Psoas muscle (tissue), 8 donors: ENCODE data around the gene AP2B1. TPM values are rescaled to one million over a fixed set of nuclear protein-coding genes. Genes with fewer than 3 reads are reported as not detected.

Experiments used
- ATAC-seq, 4 donors: fragments of 200-7000 bp; cut with Tn5 transposase; one replicate each; pipeline ENCODE4 v1.9.1; 2020; ENCODE audit warnings: moderate library complexity in 3 of 4, mild to moderate bottlenecking in 2 of 4
- DNase-seq, 2 donors: peaks; one replicate each; pipeline ENCODE4 v3.0.0-alpha.2; 2020
- H3K27ac ChIP-seq: fragments of 200-600 bp; one replicate; pipeline ENCODE4 v1.8.0; 2022
- H3K27me3 ChIP-seq, 3 donors: fragments of 200-600 bp in 1 of 3; one replicate each; pipeline versions ENCODE4 v1.6.1 to v1.8.0; 2013 to 2022; ENCODE audit warnings: low read length in 2 of 3, mild to moderate bottlenecking in 2 of 3, moderate library complexity in 1 of 3; ENCODE audit not compliant: insufficient read depth in 3 of 3
- H3K36me3 ChIP-seq, 2 donors: fragments of 200-600 bp in 1 of 2; one replicate each; pipeline versions ENCODE4 v1.6.1 to v1.8.0; 2013 to 2022; ENCODE audit warnings: low read depth in 1 of 2, mild to moderate bottlenecking in 1 of 2, moderate library complexity in 1 of 2; ENCODE audit not compliant: insufficient read depth in 1 of 2
- H3K4me1 ChIP-seq: fragments of 200-600 bp; one replicate; pipeline ENCODE4 v1.8.0; 2022
- H3K4me3 ChIP-seq: fragments of 200-600 bp; one replicate; pipeline ENCODE4 v1.8.0; 2022; ENCODE audit warnings: mild to moderate bottlenecking
- H3K9me3 ChIP-seq: fragments of 200-600 bp; one replicate; pipeline ENCODE4 v1.8.0; 2022
- WGBS, 3 donors: extraction: QIAGEN DNeasy Blood & Tissue Kit; methylation state at CpG; one replicate each; pipeline versions ENCODE4 v1.1.6 to v1.1.7; 2013; 5-methylcytosine and 5-hydroxymethylcytosine counted together
- intact Hi-C, 2 donors: fragments of 100-400 bp; cut with DNase I; formaldehyde crosslinking; loops; one replicate each; pipeline versions ENCODE4 v1.11.0 to v1.14.2; 2022
- polyA plus RNA-seq, 3 donors: library from polyadenylated mRNA; stranded (reverse); fragments of 200-250 nt; gene quantifications; one replicate each; pipeline ENCODE4 v1.2.3, GENCODE V29; 2013
- total RNA-seq, 4 donors: library from RNA; stranded (reverse); fragmentation: NEBNext Ultra II Directional in 2 of 4; extraction: Animal tissue kit (Norgen Biotek cat#: 25700) in 2 of 4; gene quantifications; one replicate each; pipeline versions ENCODE4 v1.2.1 to v1.2.4, GENCODE V29; 2021 to 2023
- TF ChIP-seq, protein P1 (sequence below): fragments of 200-600 bp; IDR thresholded peaks from one replicate; pipeline ENCODE4 v1.8.0; 2022; ENCODE audit warnings: antibody characterized with exemption
- donor health status: healthy with polysubstance abuse.
- donor health status: DM: no; HTN: no; CAD: no; lungs with moderate emphysema.
- donor health status: Bipolar disorder and iron deficiency.
- donor health status: healthy.
- donor health status: DM: yes; HTN: yes; CAD: no.
- donor health status: DM: no; HTN: no; CAD: no.
- donor health status: DM: no; HTN: no; CAD: no.
- donor health status: DM: yes; HTN: yes; CAD: no.

Gene AP2B1
- total and polyA plus RNA-seq, 7 donors = 20.0 to 92.4 (median 63.2) TPM

DNA sequence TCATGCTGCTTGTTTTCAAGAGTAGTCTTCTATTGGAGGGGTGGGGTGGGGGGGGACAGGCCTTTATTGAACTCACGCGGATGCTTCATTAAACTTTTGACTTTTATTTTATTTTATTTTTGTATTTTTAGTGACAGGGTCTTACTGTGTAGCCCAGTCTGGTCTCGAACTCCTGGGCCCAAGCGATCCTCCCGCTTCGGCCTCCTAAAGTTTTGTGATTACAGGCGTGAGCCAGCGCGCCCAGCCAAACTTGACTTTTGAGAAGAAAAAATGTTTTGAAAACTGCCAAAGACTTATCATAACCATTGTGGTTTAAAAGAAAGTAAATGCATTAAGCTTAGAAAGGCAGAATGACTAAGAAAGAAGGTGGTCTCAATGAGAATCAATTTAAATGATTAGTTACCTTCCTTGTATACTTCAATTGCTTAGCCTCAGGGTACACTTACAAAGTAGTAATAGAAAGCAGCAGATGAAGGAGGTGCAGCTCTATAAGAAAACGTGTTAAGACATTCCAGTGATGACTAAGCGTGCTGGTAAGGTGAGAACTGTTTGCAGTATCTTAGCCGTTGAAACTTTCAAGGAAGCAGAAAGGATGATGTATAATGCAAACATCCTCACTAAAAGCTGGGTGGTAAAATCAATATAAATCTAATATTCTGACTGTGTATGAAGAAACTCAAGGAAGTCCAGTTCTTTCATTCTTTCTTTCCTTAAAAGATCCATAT is 1.2 kb downstream of the AP2B1 start:
- Histone ChIP-seq H3K9me3 (no peaks in the 10 kb centered on the region), H3K27me3 (no peaks in the 10 kb centered on the region), H3K27ac (peak overlapping the region; percentile 93), H3K4me1 (peaks cover 16% of the 10 kb centered on the region), H3K36me3 (no peaks in the 10 kb centered on the region), H3K4me3 (peak overlapping the region; percentile 74)
- 68 to 72% (median 71%) methylated on average over 12 of the region's 12 CpGs for WGBS, 3 donors
- TF ChIP-seq, protein P1, sequence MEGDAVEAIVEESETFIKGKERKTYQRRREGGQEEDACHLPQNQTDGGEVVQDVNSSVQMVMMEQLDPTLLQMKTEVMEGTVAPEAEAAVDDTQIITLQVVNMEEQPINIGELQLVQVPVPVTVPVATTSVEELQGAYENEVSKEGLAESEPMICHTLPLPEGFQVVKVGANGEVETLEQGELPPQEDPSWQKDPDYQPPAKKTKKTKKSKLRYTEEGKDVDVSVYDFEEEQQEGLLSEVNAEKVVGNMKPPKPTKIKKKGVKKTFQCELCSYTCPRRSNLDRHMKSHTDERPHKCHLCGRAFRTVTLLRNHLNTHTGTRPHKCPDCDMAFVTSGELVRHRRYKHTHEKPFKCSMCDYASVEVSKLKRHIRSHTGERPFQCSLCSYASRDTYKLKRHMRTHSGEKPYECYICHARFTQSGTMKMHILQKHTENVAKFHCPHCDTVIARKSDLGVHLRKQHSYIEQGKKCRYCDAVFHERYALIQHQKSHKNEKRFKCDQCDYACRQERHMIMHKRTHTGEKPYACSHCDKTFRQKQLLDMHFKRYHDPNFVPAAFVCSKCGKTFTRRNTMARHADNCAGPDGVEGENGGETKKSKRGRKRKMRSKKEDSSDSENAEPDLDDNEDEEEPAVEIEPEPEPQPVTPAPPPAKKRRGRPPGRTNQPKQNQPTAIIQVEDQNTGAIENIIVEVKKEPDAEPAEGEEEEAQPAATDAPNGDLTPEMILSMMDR = no peak
- ATAC-seq = peak in 3 of 4 donors; percentile 43 to 53 (median 51)
- DNase-seq = no peak
- intact Hi-C loops = loop anchor here in 1 of 2 donors (5.0 kb wide), 1 partner anchor 224 kb away; no protein-coding TSS in a partner anchor

DNA sequence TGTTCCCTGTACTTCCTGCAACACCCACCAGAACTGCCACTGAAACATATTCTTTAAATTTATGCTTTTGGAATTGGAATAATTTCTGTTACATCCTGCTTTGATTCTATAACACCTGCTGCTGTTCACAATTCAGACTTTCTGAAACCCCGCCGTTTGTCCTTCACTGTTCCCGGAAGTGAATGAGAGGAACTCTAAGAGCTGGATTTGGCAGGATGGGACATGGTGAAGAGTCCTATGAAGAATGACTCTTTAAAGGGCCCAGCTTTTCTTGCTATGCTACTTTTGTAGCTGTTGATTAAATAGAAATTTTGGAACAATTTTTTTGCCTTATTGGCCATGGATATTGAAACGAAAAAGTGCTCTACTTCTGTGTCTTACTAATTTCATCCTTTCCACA is 8.9 kb downstream of the AP2B1 start:
- peaks cover 10 to 74% of the 10 kb centered on the region in 2 donors for H3K36me3 ChIP-seq
- intact Hi-C loops = no loop called here
- DNase-seq = no peak
- ATAC-seq = no peak
- H3K27me3 ChIP-seq = no peaks in the 10 kb centered on the region
- no peak overlapping the region for H3K4me3 ChIP-seq
- peaks cover 10% of the 10 kb centered on the region for H3K4me1 ChIP-seq
- H3K27ac ChIP-seq = no peak overlapping the region
- TF ChIP-seq, protein P1 = no peak
- H3K9me3 ChIP-seq = no peaks in the 10 kb centered on the region
- WGBS, 3 donors = 52 to 65% (median 54%) methylated on average over 4 of the region's 4 CpGs

DNA sequence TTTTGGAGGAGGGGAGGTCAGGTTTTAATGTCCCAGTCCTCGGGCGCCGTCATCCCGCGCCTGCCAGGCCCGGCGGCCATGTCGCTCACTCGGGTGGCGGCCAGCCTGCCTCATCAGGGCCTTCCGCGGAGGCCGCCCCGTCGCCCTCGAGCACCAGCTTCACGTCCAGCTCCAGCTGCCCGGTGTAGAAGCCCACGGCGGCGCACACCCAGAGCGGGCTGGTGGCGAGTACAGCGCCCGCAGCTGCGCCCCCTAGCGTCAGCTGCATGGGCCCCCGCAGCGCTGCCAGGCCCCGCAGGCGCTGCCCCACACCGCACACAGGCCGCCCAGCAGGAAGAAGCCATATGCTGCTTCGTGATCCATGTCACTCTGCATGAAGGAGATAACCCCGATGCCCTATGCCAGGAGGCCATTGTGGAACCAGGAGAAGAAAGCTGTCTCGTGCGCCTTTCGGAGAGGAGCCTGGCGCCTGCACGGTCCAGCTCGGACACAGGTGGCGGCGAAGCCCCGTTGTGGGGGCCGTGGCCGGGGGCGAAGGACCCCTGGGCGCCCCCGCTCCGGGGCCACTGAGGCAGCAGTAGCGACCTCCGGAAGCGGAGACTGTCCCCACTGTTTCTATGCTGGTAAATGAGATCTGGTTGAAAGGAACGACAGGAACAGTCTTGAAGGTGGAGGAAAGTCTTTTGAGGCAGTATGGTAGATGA is 9.6 kb downstream of the AP2B1 start:
- WGBS, 3 donors = 85 to 90% (median 85%) methylated on average over 51 to 54 of the region's 54 CpGs
- Histone ChIP-seq H3K36me3 (peaks cover 10 to 80% of the 10 kb centered on the region in 2 donors), H3K4me1 (peaks cover 10% of the 10 kb centered on the region)

GRCh38 chr17:35597604-35598003 is 10.5 kb downstream of the AP2B1 start:
- Histone ChIP-seq H3K27ac (no peak overlapping the region), H3K4me3 (no peak overlapping the region), H3K9me3 (no peaks in the 10 kb centered on the region), H3K36me3 (peaks cover 10 to 89% of the 10 kb centered on the region in 2 donors), H3K27me3 (no peaks in the 10 kb centered on the region), H3K4me1 (peaks cover 10% of the 10 kb centered on the region)
- WGBS, 3 donors = 62 to 76% (median 73%) methylated on average over 5 of the region's 5 CpGs
- DNase-seq (no peak), ATAC-seq (no peak)
- intact Hi-C loops = no loop called here
- TF ChIP-seq, protein P1 = no peak

More for the DNA sequence above, 9.6 kb downstream of the AP2B1 start:
- H3K27ac ChIP-seq = no peak overlapping the region
- no peaks in the 10 kb centered on the region for H3K27me3 ChIP-seq
- intact Hi-C loops = no loop called here
- no peaks in the 10 kb centered on the region for H3K9me3 ChIP-seq
- H3K4me3 ChIP-seq = no peak overlapping the region
- TF ChIP-seq, protein P1 = no peak
- ATAC-seq (no peak), DNase-seq (no peak)
